OCI-LY7 (cell line): ENCODE data around the gene MBTPS1.

Experiments
- CTCF ChIP-seq: fragments of 200-600 bp; sonication (generic); conservative IDR thresholded peaks from 2 replicates; pipeline ENCODE4 v1.5.1; 2014; ENCODE audit warnings: mild to moderate bottlenecking, antibody characterized with exemption, low read length, moderate library complexity, mixed read lengths
- EZH2phosphoT487 ChIP-seq: fragments of 200-600 bp; sonication (generic); IDR thresholded peaks from 2 replicates; pipeline ENCODE4 v1.6.1; 2018; ENCODE audit warnings: low read depth, borderline replicate concordance, mild to moderate bottlenecking, mixed run types, antibody characterized with exemption, low read length, moderate library complexity, mixed read lengths

- TF ChIP-seq CTCF = peak; percentile 59
- TF ChIP-seq EZH2phosphoT487 = no peak
Measured at GRCh38 chr16:84044118-84044488, 72.6 kb downstream of the MBTPS1 start.
